ENCODE data around the gene USP8. TPM values are rescaled to one million over a fixed set of nuclear protein-coding genes. Genes with fewer than 3 reads are reported as not detected.

Gene USP8
- total and polyA plus RNA-seq, 10 of the 15 experiments (the other 5 are each of a cell fraction or from before 2014, with no cell fraction given) = 25.2 to 51.7 (median 36.1) TPM

DNA sequence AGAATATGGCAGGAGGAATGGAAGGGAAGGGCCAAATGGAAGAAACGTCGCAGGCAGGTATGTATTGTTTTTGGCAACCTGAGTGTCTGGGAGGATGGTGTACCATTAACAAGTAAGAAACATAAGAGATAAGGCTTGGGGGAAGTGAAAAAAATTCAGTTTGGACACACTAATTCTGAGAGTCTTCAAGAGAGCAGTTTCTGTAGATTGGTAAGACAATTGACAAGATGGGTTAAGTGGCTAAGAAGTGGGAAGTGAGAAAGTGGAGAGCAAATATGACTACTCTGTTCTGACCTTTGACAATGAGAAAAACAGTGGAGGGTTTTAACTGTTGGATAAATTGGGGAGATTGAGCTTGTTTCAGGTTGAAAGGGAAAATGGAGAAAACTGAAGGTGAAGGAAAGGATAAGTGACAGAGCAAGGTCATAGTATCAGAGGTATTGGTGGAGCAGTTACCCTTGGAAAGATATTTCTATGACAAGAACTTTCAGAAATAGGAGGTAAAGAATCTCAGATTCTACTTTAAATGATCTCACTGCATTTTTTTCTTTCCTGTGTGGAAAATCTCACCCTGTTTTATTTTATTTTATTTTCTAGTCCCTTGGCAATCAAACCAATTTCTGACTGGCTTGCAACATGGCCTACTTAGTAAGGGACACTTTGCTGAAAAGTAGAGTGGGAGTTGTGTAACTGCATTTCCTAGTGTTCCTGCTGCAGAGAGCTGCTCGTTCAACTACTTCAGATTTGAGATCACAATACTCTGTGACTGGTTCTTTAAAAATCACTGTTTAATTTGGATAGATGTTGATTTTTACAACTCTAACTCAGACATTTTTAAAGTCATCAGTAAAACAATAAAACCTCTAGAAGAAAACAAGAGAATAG, 46.1 kb upstream of the USP8 start (continued):
- TF ChIP-seq STAT3 (IDR thresholded peaks at IDR 0.05; ENCODE audit: low read depth, low read length) (no peak), BHLHE40 (IDR thresholded peaks at IDR 0.05; ENCODE audit: borderline replicate concordance in 1 of 2, low read depth in 2 of 2, low read length in 1 of 2) (peak; percentile 24 to 67; a peak in 2 of 4 replicates), TCF7 (IDR thresholded peaks at IDR 0.05; ENCODE audit: borderline replicate concordance) (no peak), RBBP5 (conservative IDR thresholded peaks at IDR 0.05) (no peak), HDAC6 (IDR thresholded peaks at IDR 0.05; ENCODE audit: unreplicated experiment) (no peak), ZNF274 (IDR thresholded peaks at IDR 0.05; ENCODE audit: insufficient read depth, insufficient read length) (no peak), PRDM15 (CRISPR knock-in tag; IDR thresholded peaks at IDR 0.05) (no peak), CBX3 (IDR thresholded peaks at IDR 0.05; ENCODE audit: borderline replicate concordance, low read depth) (no peak), SP1 (IDR thresholded peaks at IDR 0.05; ENCODE audit: low read depth, low read length) (peak; percentile 59), MEF2B (IDR thresholded peaks at IDR 0.05; ENCODE audit: partially characterized antibody, poor library complexity, severe bottlenecking) (peak; percentile 61), JUNB (IDR thresholded peaks at IDR 0.05) (peak; percentile 95), TCF12 (IDR thresholded peaks at IDR 0.05; ENCODE audit: low read depth, low read length) (peak; percentile 39; the same call in 1 of the 2 replicates), POU2F2 (IDR thresholded peaks at IDR 0.05; ENCODE audit: borderline replicate concordance, low read depth, low read length) (0 out of 3 replicates have a peak, but pooled peaks have one; percentile 55), MLLT1 (IDR thresholded peaks at IDR 0.05) (peak; percentile 80), TAF1 (IDR thresholded peaks at IDR 0.05; ENCODE audit: borderline replicate concordance, low read depth, low read length) (no peak), POLR2AphosphoS5 (IDR thresholded peaks at IDR 0.05; ENCODE audit: low read length) (no peak), NR2C2 (IDR thresholded peaks at IDR 0.05; ENCODE audit: borderline replicate concordance, control insufficient read depth, insufficient read length, low read depth) (no peak), SPI1 (IDR thresholded peaks at IDR 0.05; ENCODE audit: borderline replicate concordance, insufficient read depth, low read depth, low read length) (peak; percentile 98), SRF (IDR thresholded peaks at IDR 0.05; ENCODE audit: low read depth in 2 of 2, low read length in 2 of 2) (no peak)
- TF ChIP-seq, protein P1, sequence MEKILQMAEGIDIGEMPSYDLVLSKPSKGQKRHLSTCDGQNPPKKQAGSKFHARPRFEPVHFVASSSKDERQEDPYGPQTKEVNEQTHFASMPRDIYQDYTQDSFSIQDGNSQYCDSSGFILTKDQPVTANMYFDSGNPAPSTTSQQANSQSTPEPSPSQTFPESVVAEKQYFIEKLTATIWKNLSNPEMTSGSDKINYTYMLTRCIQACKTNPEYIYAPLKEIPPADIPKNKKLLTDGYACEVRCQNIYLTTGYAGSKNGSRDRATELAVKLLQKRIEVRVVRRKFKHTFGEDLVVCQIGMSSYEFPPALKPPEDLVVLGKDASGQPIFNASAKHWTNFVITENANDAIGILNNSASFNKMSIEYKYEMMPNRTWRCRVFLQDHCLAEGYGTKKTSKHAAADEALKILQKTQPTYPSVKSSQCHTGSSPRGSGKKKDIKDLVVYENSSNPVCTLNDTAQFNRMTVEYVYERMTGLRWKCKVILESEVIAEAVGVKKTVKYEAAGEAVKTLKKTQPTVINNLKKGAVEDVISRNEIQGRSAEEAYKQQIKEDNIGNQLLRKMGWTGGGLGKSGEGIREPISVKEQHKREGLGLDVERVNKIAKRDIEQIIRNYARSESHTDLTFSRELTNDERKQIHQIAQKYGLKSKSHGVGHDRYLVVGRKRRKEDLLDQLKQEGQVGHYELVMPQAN (conservative IDR thresholded peaks at IDR 0.05) = no peak

Data from GM12878 (cell line).